GM12891 (cell line): ENCODE measurements around the gene BCL2. TPM values are rescaled to one million over a fixed set of nuclear protein-coding genes. Genes with fewer than 3 reads are reported as not detected.
"Not testable (repeated sequence)": the region's sequence is repeated elsewhere in the genome, so short reads cannot be mapped to it uniquely, and the experiment has no call there.

ENCODE experiments used
- DNase-seq: peaks from one replicate; pipeline ENCODE4 v3.0.0; 2011; ENCODE audit warnings: low spot score; ENCODE audit not compliant: insufficient read length
- FAIRE-seq: peaks from 2 replicates; lab custom pipeline; 2011; peaks lifted over from hg19 to GRCh38; lab: Jason Lieb, UNC
- PAX5 ChIP-seq: IDR thresholded peaks from 2 replicates; pipeline ENCODE4 v1.6.1; 2011; ENCODE audit warnings: low read length, moderate library complexity, mild to moderate bottlenecking; ENCODE audit not compliant: insufficient read depth, severe bottlenecking
- POLR2A ChIP-seq: IDR thresholded peaks from 2 replicates; pipeline ENCODE4 v1.6.1; 2011; ENCODE audit warnings: low read depth, low read length, control low read depth
- POLR2AphosphoS5 ChIP-seq: IDR thresholded peaks from 2 replicates; pipeline ENCODE4 v1.6.1; 2011; ENCODE audit warnings: low read depth, low read length, control low read depth
- POU2F2 ChIP-seq: IDR thresholded peaks from 2 replicates; pipeline ENCODE4 v1.6.1; 2011; ENCODE audit warnings: low read depth, mild to moderate bottlenecking, control low read depth, low read length, moderate library complexity
- SPI1 ChIP-seq: IDR thresholded peaks from 2 replicates; pipeline ENCODE4 v1.6.1; 2011; ENCODE audit warnings: low read depth, low read length, control low read depth
- TAF1 ChIP-seq: IDR thresholded peaks from 2 replicates; pipeline ENCODE4 v1.6.1; 2011; ENCODE audit warnings: low read depth, low read length, control low read depth
- polyA plus RNA-seq: library from polyadenylated mRNA; unstranded; fragments of >200 nt; gene quantifications from one replicate; pipeline ENCODE4 v1.2.1, GENCODE V29; 2012; ENCODE audit warnings: low read depth, missing spikeins, inconsistent platforms; ENCODE audit not compliant: missing spikeins

The BCL2 gene
- 25.4 TPM for polyA plus RNA-seq

DNA sequence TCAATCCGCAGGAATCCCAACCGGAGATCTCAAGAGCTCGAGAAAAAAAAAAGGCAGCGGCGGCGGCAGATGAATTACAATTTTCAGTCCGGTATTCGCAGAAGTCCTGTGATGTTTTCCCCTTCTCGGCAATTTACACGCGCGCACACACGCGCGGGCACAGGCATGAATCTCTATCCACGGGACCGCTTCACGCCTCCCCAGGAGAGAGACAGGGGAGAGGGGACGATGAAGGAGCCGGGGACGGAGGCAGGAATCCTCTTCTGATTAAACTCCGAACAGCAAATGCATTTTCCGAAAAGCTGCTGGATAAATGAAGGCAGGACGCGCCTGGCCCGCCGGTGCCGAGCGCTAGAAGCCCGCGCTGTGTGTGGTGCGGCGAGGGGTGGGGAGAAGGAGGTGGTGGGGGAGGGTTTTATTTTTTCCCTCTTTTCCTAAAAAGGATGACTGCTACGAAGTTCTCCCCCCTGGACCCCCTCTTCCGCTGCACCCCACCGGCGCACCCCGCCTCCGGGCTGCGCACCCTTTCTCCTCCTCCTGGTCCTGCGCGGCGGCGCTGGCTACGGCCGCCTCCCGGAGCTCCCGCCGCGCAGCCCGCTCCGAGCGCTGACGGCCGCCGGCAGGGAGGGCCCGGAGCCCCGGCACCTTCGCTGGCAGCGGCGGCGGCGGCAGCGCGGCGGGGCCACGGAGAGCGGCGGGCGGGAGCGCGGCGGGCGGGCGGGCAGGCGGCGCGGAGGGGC lies at the start of gene BCL2:
Gene BCL2 (minus strand): TSS at position 387 of the 740 bp plus-strand sequence.
- FAIRE-seq (no peak), DNase-seq (no peak)
- TF ChIP-seq TAF1 = no peak; the same call in 1 of the 2 replicates
- TF ChIP-seq SPI1 = no peak
- no peak for TF ChIP-seq POLR2A
- no peak for TF ChIP-seq POLR2AphosphoS5
- TF ChIP-seq POU2F2 = no peak
- TF ChIP-seq PAX5 = no peak

DNA sequence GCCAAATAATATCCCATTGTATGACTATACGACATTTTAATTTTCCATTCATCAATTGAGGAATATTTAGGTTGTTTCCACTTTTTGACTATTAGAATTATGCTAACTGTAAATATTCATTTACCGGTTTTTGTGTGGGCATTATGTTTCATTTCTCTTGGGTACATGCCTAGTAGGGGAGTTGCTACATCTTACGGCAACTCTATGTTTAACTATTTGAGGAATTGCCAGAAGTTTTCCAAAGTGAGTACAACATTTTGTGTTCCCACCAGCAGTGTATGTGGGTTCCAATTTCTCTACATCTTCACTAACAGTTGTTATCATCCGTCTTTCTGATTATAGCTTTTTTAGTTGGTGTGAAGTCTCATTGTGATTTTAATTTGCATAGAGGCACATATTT lies 49.0 kb upstream of the BCL2 start:
- DNase-seq (no peak), FAIRE-seq (no peak)
- TF ChIP-seq TAF1 (no peak), PAX5 (no peak), POU2F2 (no peak), SPI1 (no peak), POLR2AphosphoS5 (no peak), POLR2A (no peak)

DNA sequence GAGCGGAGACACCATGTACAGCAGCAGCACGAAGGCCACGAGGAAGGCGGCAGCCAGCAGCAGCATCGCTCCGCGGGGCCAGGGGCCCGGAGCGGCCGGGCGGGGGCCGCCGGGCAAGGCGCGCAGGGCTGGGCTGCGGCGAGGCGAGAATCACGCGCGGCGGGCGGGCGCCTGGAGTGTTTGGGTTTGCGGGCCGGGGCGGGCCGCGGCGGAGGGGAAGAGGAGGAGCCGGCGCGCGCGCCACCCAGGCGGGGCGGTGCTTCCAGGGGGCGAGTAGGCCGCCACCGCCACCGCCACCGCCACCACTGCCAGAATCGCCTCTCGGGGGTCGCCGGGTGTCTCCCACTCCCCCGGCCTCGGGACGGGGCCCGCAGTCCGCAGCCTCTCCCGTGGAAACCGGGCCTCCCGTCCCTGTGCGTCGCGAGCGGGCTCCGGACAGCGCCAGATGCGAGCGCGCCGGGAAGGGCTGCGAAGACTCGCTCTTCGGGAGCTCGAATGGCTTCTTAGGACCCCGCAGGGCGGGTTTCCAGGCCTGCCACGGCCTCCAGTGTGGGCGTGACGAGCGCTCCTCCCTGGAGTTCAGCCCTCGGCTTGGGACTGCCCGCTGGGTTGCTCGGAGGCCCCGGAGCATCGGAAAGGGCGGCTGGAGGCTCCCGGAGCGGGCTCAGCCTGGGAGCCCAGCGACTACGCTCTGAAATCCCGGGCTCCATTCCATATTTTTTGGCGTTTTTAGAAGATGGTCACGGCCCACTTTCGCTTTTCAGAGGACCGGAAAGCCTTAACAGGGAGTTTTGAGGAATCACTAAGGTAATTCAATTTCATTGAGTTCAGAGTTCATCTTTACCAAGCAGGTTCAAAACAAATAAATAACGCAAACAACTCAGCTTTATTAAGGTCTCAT lies 47.7 kb upstream of the BCL2 start, which contains the start of gene KDSR:
Gene KDSR (minus strand): TSS at position 154 of the 901 bp plus-strand sequence. CDS start 88 bp downstream, at position 66.
- DNase-seq (peak; percentile 75), FAIRE-seq (peak; percentile 80)
- TF ChIP-seq POLR2AphosphoS5 = peak; percentile 83; the same call in 1 of the 2 replicates
- no peak for TF ChIP-seq PAX5
- peak; percentile 83 for TF ChIP-seq POLR2A
- no peak for TF ChIP-seq POU2F2
- TF ChIP-seq SPI1 = no peak
- TF ChIP-seq TAF1 = peak; percentile 71; the same call in 1 of the 2 replicates

DNA sequence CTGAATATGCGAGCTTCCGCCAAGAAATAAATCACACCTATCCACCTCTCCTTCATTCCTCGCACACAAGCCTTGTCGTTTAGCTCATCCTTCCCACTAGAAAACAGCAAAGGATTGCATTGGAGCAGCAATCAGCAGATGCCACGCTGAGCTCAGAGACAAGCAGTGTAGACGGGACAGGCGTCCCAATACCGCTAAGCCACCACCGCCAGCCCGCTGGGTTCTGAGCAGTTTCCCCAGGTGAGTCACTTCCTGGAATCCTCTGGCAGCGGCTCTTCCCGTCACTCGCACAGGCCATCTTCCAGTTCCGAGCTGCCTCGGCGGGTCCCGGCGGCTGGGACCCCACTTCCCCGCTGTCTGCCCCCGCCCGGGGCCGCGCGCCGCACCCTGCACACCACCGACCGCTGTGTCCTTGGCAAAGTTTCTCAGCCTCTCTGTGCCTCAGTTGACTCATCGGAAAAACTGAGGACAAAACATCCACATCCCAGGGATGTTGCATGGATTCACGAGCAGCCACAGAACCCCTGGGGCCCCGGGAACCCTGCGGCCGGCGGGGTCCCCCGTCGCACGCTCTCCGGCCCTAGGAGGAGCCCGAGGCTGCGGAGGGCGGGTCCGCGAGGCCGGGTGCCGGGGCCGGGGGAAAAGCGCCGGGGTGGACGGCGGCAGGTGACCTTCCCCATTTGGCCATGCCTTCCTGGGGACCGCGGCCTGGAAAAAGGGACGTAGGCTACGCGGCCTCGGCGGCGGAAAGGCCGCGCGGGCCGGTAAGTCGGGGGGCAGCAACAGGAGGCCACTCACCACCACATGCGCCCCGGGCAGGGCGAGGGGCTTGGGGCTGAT lies 46.9 kb upstream of the BCL2 start:
- DNase-seq (peak; percentile 46), FAIRE-seq (peak; percentile 74)
- TF ChIP-seq POU2F2 (no peak), SPI1 (0 out of 2 replicates have a peak, but pooled peaks have one; percentile 5)

DNA sequence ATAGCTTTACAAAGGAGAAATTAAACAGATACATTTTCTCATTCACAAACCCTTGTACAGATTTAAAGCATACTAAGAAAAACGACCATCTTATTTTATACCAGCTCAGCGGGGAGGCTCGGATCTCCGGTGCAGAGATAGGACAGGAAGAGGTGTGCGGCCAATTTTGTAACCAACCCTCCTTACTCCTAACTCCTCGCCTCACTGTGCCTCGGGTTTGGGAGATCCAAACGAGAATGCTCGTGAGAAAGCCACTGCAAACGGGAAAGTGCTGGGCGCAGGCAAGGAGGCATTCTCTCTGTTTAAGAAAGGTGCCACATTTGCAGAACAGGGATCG lies 46.3 kb upstream of the BCL2 start:
- FAIRE-seq (no peak), DNase-seq (peak; percentile 2)
- TF ChIP-seq POLR2AphosphoS5 (no peak), POLR2A (no peak), POU2F2 (no peak), PAX5 (no peak), TAF1 (no peak), SPI1 (no peak)

DNA sequence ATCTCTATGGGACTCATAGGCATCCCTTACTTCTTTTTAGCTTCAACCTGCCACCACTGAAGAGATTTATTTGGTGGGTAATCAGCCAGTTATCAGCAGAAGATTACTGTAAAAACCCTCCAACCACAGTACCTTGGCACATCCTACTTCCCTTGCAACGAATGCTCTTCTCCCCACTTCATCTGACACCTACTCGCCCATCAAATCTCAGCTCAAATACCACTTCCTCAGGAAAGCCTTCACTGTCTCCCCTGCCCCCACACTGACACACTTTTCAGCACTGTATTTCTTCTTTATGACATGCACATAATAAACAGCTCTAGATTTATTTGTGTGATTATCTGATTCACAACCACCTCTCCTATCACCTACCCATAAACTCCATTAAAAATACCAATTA lies 44.4 kb upstream of the BCL2 start:
- FAIRE-seq (no peak), DNase-seq (no peak)
- TF ChIP-seq SPI1 = peak; percentile 57
- no peak for TF ChIP-seq POLR2AphosphoS5

DNA sequence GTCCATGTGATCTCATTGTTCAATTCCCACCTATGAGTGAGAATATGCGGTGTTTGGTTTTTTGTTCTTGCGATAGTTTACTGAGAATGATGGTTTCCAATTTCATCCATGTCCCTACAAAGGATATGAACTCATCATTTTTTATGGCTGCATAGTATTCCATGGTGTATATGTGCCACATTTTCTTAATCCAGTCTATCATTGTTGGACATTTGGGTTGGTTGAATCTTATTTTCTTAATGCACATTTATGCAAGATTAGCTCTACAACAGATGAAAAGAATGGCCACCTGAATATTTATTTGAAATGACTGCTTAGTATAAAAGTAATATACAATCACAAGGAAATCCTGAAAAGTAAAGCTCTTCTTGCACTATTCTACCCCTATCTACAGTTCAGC lies 43.9 kb upstream of the BCL2 start:
- not testable (repeated sequence) for DNase-seq, FAIRE-seq

DNA sequence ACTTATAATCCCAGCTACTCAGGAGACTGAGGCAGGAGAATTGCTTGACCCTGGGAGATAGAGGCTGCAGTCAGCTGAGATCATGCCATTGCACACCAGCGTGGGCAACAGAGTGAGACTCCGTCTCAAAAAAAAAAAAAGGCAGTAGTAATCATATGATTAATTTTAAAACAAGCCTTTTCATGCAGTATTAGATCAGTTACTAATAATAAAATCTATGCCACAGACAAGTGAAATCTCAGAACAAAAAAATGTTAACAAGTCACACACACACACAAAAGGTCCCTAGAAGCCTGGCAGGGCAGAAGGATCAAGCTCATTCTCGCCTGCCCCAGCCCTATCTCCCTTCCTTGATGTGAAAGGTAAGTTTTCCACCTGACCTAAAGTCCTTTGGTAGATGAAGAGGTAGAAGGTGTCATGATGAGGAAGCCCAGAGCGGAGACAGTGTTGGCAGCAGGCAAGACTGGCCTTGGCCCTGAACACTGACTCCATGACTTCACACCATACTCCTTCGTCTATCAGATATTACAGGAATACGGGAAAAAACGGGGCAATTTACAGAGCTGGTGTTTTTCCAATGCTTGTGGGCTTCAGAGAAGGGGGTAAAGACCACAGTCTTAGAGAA lies 36.8 kb upstream of the BCL2 start:
- FAIRE-seq (no peak), DNase-seq (no peak)
- no peak for TF ChIP-seq PAX5
- no peak for TF ChIP-seq TAF1
- TF ChIP-seq POLR2AphosphoS5 = no peak

DNA sequence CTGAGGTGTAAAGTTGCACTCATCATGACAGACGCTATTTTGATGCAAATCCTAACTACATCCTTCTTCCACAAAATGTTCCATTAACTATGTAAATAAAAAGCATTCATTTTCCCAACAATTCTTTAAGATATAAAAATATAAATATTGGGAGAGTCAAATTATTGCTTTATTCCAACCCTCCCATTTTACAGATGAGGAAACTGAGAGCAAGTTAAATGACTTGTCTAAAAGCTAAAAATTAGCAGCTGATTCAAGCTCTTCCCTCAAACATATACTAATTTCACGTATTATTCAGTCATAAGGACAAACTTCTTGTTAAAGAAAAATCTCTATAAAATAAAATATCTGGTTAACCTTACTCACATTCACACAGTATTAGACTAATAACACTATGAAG lies 30.7 kb upstream of the BCL2 start:
- no peak for TF ChIP-seq SPI1
- FAIRE-seq (no peak), DNase-seq (no peak)

DNA sequence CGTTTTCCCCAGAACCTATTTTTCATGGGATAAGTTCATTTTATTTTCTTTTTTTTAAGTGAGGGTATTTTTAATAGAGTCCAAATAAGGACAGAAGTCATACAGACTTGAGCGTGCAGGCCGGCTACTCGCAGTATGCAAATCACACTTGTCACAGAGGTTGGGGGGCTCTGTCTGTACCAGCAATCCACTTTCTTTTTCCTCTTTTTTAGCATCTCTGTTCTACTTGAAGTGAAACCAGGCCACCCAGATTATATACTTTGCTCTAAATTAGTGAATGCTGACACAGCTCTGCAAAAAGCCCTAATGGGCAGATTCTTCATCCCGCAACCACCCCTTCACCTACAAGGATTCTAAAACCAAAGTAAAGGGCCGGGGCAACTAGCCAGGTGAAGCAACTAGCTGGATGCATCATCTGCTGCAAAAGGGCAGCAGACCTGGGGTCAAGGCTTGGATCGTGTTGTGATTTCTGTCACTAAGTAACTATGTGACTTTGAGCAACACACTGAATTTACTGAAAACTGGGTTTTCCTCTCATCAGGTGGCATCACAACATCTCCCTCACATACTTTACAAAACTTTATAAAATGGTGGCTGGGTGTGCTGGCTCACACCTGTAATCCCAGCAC lies 29.1 kb upstream of the BCL2 start:
- DNase-seq (peak; percentile 28), FAIRE-seq (peak; percentile 80)
- TF ChIP-seq POLR2A (no peak), TAF1 (no peak), SPI1 (no peak), PAX5 (no peak), POLR2AphosphoS5 (no peak), POU2F2 (peak; percentile 76; the same call in 1 of the 2 replicates)
